NCI-H446 (cell line): ENCODE measurements around the gene TBCE.
"Not testable (repeated sequence)": the region's sequence is repeated elsewhere in the genome, so short reads cannot be mapped to it uniquely, and the experiment has no call there.

Experiments
- DNase-seq, 2 experiments: peaks; one replicate each; lab custom pipeline; 2025; lab: John Stamatoyannopoulos, UW

Gene TBCE

DNA sequence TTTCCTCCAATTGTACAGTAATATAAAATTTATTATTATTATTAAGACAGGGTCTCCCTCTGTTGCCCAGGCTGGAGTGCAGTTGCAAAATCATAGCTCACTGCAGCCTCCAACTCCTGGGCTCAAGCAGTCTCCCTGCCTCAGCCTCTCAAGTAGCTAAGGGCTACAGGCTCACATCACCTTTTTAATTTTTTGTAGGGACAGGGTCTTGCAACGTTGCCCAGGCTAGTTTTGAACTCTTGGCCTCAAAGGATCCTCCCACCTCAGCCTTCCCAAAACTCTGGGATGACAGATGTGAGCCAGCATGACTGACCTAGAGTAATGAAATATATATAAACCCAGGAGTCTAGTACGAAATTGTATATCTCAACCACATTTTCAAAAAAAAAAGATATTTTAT is 87.9 kb downstream of the TBCE start:
- no peak for DNase-seq

DNA sequence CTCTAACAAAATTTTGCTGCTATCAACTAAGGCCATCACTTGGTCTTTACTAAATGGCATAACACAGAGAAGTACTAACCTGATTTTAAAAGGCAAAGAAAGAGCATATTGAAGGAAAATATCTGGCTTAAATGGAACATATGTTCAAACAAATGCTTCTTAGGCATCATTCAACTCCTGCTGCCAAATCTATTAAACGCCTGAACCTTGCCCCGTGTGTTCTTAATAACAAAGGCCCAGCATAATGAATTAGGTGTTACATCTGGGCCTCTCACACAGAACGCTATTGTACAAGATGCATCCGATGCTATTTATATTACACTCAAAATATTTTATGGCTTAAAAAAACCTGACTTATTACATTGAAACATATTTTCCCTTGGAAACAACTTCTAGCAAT is 88.6 kb downstream of the TBCE start:
- no peak for DNase-seq

DNA sequence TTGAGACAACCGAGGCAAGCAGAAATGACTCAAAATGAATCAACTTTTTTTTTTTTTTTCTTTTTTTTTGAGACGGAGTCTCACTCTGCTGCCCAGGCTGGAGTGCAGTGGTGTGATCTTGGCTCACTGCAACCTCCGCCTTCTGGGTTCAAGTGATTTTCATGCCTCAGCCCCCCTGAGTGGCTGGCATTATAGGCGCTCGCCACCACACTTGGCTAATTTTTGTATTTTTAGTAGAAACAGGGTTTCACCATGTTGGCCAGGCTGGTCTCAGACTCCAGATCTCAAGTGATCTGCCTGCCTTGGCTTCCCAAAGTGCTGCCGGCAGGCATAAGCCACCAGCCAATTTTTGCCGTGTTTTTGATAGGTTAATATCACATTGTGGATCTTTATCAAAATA is 90.6 kb downstream of the TBCE start:
- DNase-seq: not testable (repeated sequence)

DNA sequence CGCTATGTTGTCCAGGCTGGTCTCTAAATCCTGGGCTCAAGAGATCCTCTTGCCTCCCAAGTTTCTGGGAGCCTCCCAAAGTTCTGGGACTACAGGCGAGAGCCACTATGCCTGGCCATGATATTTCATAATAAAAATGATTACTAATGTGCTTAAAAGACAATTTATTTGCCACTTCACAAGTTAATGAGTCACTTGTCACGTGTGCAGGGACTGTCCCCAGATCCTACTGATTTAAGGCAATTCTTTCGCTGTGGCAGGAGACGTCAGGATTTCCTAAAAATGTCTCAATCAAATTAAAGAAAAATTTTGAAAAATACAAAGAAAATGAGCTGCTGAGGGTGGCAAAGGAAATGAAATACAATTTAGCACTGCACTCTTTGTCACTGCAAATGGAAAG is 93.5 kb downstream of the TBCE start:
- no peak for DNase-seq

DNA sequence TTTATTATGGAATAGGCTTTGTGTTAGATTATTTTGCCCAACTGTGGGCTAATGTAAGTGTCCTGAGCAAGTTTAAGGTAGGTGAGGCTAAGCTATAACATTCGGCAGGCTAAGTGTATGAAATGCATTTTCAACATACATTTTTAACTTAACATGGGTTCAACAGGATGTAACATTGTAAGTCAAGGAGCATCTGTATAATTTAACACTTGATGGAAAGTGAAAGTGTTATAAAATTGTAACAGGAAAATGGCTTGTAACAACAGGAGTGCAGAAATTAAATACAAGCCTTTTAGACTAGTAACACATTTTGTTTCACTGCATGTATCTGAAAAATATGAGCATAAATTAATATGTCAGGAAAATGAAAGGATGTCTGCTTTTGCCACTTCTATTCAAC is 94.7 kb downstream of the TBCE start:
- no peak for DNase-seq

DNA sequence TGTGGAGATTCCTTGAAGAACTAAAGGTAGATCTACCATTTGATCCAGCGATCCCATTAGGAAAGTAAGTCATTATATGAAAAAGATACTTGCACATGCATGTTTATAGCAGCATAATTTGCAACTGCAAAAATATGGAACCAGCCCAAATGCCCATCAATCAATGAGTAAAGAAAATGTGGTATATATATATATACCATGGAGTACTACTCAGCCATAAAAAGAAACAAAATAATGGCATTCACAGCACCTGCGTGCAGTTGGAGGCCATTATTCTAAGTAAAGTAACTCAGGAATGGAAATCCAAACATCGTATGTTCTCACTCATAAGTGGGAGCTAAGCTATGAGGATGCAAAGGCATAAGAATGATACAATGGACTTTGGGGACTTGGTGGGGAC is 95.6 kb downstream of the TBCE start:
- DNase-seq: not testable (repeated sequence)

DNA sequence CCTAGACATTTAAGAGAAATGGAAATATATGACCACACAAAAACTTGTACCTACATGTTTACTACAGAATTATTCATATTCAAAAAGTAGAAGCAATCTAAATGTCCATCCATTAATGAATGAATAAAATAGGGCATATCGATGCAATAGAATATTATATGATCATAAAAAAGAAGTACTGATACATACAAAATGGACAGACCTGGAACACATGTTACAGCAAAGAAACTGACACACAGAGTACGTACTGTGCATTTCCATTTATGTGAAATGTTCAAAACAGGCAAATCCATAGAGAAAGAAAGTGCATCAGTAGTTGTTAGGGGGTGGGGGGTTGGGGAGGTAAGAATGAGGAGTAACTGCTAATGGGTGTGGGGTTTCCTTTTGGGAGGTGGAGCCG is 97.8 kb downstream of the TBCE start:
- DNase-seq: no peak

DNA sequence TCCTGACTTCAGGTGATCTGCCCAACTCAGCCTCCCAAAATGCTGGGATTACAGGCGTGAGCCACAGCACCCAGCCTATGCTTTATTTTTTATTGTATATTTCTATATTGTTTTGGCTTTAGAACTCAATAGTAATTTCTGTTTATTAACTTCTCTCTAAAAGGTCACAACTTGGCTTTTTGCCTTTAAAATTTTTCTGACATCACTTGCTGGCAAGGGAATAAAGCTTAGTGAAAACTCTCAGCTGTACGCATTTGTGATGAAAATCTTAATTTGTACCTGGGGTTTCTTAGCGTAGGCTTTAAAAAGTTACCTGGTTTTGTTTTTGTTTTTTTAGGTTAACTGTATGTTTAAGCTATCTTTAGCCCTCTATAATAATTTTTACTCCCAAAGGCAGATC is 100.8 kb downstream of the TBCE start:
- no peak for DNase-seq

DNA sequence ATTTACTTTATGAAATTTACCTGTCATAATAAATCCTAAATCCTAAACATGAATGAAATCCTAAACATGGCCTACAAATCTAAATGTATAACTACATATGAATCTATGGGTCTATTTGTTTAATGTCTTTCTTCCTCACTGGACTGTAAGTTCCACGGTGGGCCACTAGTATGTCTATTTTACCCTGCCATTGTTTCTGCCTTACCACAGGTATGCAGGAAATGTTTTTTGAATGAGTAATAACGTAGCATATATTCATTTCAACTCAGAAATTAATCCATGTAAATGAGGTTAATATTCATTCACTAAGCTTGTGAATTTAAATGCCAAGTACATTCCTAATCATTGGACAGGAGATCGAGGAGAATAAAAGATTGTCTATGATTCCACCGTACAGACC is 101.7 kb downstream of the TBCE start:
- no peak for DNase-seq

DNA sequence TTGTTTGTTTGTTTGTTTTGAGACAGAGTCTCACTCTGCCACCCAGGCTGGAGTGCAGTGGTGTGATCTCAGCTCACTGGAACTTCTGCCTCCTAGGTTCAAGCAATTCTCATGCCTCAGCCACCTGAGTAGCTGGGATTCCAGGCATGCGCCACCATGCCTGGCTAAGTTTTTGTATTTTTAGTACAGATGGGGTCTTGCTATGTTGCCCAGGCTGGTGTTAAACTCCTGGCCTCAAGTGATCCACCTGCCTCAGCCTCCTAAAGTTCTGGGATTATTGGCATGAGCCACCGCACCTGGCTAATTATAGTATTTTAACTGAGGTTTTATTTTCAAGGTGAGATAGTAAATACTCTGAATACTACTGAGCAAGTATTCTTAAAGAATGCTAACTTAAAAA is 102.7 kb downstream of the TBCE start:
- DNase-seq: not testable (repeated sequence)

DNA sequence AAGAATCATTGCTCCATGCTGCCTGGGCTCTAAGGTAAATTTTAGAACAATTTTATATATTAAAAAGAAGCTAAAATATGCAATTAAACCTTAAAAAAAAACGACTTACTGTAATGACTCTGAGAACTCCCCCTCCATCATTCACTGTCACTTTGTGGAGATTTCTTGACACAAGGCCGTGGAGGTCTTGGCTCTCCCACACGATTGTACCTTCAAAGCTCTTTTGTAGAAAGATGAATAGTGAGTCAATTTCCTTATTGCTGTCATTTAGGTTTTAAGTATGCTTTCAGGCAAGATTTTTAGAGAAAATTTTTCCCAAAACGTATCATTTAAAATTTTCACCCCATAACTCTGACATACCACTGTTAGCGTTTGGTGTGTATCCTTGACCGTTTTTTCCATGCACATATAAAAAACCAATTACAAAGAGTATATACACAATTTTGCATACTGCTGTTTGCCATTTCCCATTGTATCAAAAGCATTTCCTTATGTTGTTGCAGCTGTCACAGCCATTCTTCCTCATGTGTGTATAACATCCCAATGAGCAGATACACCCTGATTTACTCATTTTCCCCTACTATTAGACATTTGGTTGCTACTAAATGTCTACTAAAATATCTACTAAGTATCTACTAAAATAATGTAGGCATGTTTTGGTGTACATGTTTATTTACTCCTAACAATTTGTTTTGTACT is 103.7 kb downstream of the TBCE start:
- no peak for DNase-seq

DNA sequence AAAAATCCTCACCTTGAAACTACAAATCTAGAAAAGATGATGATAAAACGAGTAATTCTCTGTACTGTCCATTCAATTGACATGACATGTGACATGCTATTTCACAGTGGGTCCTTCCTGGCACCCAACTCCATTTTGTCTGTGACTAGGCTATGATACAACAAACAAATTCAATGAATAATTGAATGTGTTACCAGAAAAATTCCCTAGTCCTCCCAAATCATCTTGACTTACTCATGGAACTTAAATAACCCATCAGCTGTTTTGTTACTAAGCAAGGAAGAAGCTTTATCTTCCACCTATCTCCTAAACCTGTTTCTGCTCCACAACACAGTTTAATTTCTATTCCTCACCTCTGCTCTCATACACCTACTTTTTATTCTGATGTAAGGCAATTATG is 106.6 kb downstream of the TBCE start:
- no peak for DNase-seq

DNA sequence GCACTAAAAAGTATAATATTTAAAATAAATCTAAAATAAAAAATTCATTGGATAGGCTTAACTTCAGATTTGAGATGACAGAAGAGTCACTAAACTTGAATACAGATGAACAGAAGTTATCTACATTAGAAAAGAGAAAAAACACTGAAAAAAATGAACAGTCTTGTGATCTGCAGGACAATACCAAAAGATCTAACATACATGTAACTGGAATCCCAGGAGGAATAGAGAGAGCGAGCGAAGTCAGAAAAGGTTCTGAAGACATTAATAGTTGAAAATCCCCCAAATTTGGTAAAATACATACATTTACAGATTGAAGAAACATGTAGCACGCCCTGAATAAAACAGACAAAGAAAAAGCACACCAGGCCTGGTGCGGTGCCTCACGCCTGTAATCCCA is 115.9 kb downstream of the TBCE start:
- no peak for DNase-seq

DNA sequence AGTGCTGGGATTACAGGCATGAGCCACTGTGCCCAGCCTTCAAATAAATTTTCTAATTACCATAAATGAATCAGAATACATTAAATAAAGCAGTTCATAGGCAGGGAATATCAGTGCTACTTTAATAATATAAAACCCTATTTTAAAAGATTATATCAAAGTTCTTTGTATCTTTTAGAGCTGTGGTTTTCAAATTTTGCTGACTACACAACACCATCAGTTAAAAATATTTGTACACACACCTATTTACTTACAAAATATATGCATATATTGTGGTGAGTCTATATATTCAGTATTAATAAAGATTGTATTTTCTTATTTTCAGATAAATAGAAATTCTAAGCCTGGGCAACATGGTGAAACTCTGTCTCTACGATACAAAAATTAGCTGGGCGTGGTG is 118.3 kb downstream of the TBCE start:
- DNase-seq: no peak

DNA sequence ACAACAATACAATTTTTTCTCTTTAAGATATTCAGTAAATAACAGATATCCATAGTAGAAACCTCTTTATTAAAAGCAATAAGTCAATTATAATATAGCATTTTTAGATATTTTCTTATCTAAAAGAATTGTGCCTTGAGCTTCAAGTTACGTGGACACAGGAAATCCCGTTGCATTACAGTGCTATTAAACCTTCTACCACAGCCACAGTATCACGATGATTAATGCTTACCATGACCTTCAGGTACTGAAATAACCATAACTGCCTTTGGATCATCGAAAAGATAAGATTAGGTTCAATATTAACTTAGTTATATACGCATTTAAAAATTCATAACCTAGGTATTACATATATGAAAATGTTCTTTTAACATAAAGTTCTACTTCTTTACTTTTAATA is 119.1 kb downstream of the TBCE start:
- DNase-seq: no peak

DNA sequence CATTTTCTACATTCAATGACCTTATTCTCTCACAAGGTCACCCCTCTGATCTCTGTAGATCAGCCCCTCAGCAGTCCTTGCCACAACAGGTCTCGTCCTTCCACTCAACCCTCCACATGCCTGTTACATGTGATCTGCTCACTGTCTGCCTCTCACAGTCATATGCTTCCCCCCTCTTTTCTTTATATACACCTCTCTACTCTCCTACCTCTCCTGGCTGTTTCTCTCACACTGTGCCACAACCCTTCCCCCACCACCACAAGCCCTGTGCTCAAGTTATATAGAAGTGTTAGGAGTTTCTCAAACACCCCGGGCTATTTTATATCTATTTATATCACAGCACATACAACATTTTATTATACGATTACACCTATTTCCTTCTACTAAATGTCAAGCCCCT is 124.4 kb downstream of the TBCE start:
- DNase-seq: no peak

DNA sequence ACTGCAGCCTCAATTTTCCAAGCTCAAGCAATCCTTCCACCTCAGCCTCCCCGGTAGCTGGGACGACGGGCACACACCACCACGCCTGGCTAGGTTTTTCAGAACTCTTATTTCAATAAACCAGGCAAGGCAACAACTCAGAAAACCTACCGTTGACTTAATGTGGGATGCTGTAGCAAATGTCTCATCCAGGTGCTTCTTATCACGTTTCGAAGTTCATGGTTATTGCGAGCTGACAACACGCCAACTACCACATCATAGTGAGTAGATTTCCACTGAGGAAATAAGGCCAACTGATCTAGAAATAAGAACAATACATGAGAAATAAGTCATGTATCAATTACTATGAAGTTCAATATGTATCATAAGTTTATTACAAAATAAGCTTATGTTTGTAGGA is 127.3 kb downstream of the TBCE start:
- DNase-seq: no peak

DNA sequence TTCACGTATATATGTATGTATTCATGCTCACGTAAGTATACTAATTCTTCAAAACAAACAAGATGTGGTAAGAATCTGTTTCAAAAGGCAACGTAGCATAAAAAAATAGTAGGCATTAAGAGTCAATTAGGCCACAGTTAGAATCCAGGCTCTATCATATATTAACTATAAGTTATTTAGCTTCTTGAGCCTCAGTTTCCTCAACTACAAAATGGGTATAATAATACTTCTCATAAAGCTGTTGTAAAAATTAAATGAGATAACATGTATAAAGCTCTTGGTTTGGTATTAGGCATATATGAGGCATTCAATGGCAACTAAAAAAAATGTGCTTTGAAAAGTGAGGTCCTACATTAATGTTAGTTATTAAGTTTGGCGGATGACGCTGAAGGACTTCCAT is 127.8 kb downstream of the TBCE start:
- DNase-seq: no peak

DNA sequence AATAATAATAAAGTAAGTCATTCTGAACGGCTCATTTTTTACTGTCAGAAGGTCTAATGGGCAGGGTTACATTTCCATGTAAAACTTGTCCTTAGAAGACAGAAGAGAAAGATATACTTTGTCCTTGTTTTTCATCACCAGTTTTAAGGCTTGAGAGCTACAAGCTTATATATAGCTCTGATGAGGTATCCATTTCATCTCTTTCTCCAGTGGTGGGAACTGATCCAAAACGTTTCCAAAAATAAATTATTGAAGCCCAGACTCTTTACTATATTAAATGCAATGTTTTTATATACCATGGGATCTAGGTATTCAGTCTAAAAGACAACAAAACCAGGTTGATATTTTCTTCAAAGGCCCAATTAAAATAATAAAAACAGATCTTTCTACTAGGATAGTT is 128.3 kb downstream of the TBCE start:
- no peak for DNase-seq

DNA sequence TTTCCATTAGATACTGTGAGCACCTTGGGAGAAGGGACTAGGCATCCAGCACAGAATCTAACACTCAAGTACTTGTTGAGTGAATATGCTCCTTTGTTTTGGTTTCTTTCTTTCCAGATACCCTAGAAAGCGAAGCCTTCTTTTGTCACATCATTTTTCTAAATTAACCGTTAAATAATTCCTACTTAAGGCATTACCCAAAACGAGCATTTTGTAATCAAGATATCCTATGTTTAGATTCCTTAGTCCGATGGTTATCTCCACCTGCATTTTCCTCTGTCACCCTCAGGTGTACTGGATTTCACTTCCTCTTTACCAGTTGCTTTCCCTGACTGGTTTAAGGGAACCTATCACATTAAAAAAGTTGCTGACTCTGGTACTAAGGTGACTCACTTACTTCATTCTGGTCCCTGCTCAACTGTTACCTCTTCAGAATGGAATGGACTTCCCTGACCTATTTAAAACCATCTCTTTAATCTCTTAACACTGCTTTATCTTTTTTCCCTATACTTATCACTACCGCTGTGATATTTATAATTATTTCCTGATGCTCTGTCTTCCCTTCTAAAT is 133.8 kb downstream of the TBCE start:
- no peak for DNase-seq
